Gastrocnemius medialis (tissue), 4 donors: ENCODE data around the gene RCAN2. TPM values are rescaled to one million over a fixed set of nuclear protein-coding genes. Genes with fewer than 3 reads are reported as not detected.

Source experiments
- ATAC-seq, 2 donors: fragments of 150-250 bp; one replicate each; pipeline ENCODE4 v1.9.1; 2016
- DNase-seq, 2 donors: peaks; one replicate each; pipeline ENCODE4 v3.0.0-alpha.2; 2019
- H3K27ac ChIP-seq, 4 donors: fragments of 200-600 bp; sonication (generic); 1 replicate in 1 of 4; 2 replicates in 3 of 4; pipeline ENCODE4 v1.5.1; 2016 to 2018; ENCODE audit warnings: mild to moderate bottlenecking in 2 of 4, moderate library complexity in 1 of 4
- H3K27me3 ChIP-seq, 3 donors: fragments of 200-600 bp; sonication (generic) in 2 of 3; 1 replicate in 1 of 3; 2 replicates in 2 of 3; pipeline versions ENCODE4 v1.5.1 to v1.6.0; 2016 to 2019; ENCODE audit warnings: mild to moderate bottlenecking in 1 of 3, moderate library complexity in 1 of 3
- H3K36me3 ChIP-seq, 2 donors: fragments of 200-600 bp; sonication (generic) in 1 of 2; one replicate each; pipeline ENCODE4 v1.5.1; 2017 to 2018
- H3K4me1 ChIP-seq, 2 donors: fragments of 200-600 bp; sonication (generic) in 1 of 2; one replicate each; pipeline ENCODE4 v1.5.1; 2016 to 2017; ENCODE audit warnings: mild to moderate bottlenecking in 2 of 2
- H3K4me3 ChIP-seq, 4 donors: fragments of 200-600 bp; sonication (generic) in 3 of 4; 1 replicate in 1 of 4; 2 replicates in 3 of 4; pipeline ENCODE4 v1.5.1; 2016 to 2019; ENCODE audit warnings: mild to moderate bottlenecking in 2 of 4
- H3K9me3 ChIP-seq, 3 donors: fragments of 200-600 bp; sonication (generic) in 2 of 3; 1 replicate in 1 of 3; 2 replicates in 2 of 3; pipeline ENCODE4 v1.5.1; 2016 to 2019
- POLR2A ChIP-seq, 2 donors: fragments of 450-650 bp; IDR thresholded peaks; one replicate each; pipeline ENCODE4 v1.6.1; 2017; ENCODE audit warnings: antibody characterized with exemption in 2 of 2, mild to moderate bottlenecking in 2 of 2, moderate library complexity in 2 of 2
- in situ Hi-C, 4 donors: fragments of 200-750 bp; cut with MboI; loops; one replicate each; pipeline versions ENCODE4 v1.15.0 to v1.8.0; 2017; ENCODE audit warnings: low sequenced_read_pairs in 4 of 4
- intact Hi-C: fragments of 100-400 bp; cut with DNase I; formaldehyde crosslinking; loops from one replicate; pipeline ENCODE4 v1.15.1; 2023; ENCODE audit warnings: low total_unique reads
- total RNA-seq, 4 donors: library from RNA; depleted of rRNA; stranded (reverse); fragments of >200 nt; gene quantifications; one replicate each; pipeline versions ENCODE4 v1.1.0 to v1.2.3, GENCODE V29; 2016
- TF ChIP-seq, protein P1 (sequence below), 5 experiments: fragments of 450-650 bp in 3 of 5; fragments of 200-600 bp in 2 of 5; sonication (generic) in 2 of 5; IDR thresholded peaks in 4 of 5; conservative IDR thresholded peaks in 1 of 5; 1 replicate in 4 of 5; 2 replicates in 1 of 5; pipeline ENCODE4 v1.5.1; 2016 to 2019; ENCODE audit warnings: antibody characterized with exemption in 5 of 5, mild to moderate bottlenecking in 3 of 5, moderate library complexity in 3 of 5

RCAN2 gene
- total RNA-seq, 4 donors from 2014 or later, result 26.2 to 88.8 (median 43.2) TPM

GRCh38 chr6:46380152-46380807 lies 111.0 kb downstream of the RCAN2 start:
- H3K4me1 ChIP-seq, result peaks cover 43 to 59% of the 10 kb centered on the region in 2 donors
- intact Hi-C loops, result no loop called here

GRCh38 chr6:46378882-46379416 lies 112.3 kb downstream of the RCAN2 start:
- H3K36me3 ChIP-seq, result no peaks in the 10 kb centered on the region
- H3K27me3 ChIP-seq, result no peaks in the 10 kb centered on the region
- intact Hi-C loops, result no loop called here
- no peak overlapping the region for H3K4me3 ChIP-seq
- no peak overlapping the region for H3K27ac ChIP-seq
- H3K4me1 ChIP-seq, result peaks cover 41 to 59% of the 10 kb centered on the region in 2 donors
- TF ChIP-seq, protein P1, sequence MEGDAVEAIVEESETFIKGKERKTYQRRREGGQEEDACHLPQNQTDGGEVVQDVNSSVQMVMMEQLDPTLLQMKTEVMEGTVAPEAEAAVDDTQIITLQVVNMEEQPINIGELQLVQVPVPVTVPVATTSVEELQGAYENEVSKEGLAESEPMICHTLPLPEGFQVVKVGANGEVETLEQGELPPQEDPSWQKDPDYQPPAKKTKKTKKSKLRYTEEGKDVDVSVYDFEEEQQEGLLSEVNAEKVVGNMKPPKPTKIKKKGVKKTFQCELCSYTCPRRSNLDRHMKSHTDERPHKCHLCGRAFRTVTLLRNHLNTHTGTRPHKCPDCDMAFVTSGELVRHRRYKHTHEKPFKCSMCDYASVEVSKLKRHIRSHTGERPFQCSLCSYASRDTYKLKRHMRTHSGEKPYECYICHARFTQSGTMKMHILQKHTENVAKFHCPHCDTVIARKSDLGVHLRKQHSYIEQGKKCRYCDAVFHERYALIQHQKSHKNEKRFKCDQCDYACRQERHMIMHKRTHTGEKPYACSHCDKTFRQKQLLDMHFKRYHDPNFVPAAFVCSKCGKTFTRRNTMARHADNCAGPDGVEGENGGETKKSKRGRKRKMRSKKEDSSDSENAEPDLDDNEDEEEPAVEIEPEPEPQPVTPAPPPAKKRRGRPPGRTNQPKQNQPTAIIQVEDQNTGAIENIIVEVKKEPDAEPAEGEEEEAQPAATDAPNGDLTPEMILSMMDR (IDR thresholded peaks at IDR 0.05 in 4 of 5, conservative IDR thresholded peaks at IDR 0.05 in 1 of 5), result no peak
- no peak for TF ChIP-seq POLR2A (IDR thresholded peaks at IDR 0.05)
- in situ Hi-C loops, result no loop called here
- ATAC-seq, result peak in 1 of 2 donors; percentile 49
- H3K9me3 ChIP-seq, result no peaks in the 10 kb centered on the region
- no peak for DNase-seq

More at GRCh38 chr6:46380152-46380807, 111.0 kb downstream of the RCAN2 start:
- Histone ChIP-seq H3K4me3 (no peak overlapping the region), H3K27me3 (no peaks in the 10 kb centered on the region), H3K36me3 (no peaks in the 10 kb centered on the region), H3K27ac (peak overlapping the region in 2 of 4 donors; percentile 19 to 51), H3K9me3 (no peaks in the 10 kb centered on the region)
- in situ Hi-C loops, result no loop called here
- TF ChIP-seq, protein P1 (IDR thresholded peaks at IDR 0.05 in 4 of 5, conservative IDR thresholded peaks at IDR 0.05 in 1 of 5), result no peak
- TF ChIP-seq POLR2A (IDR thresholded peaks at IDR 0.05), result no peak
- ATAC-seq (no peak), DNase-seq (no peak)

DNA sequence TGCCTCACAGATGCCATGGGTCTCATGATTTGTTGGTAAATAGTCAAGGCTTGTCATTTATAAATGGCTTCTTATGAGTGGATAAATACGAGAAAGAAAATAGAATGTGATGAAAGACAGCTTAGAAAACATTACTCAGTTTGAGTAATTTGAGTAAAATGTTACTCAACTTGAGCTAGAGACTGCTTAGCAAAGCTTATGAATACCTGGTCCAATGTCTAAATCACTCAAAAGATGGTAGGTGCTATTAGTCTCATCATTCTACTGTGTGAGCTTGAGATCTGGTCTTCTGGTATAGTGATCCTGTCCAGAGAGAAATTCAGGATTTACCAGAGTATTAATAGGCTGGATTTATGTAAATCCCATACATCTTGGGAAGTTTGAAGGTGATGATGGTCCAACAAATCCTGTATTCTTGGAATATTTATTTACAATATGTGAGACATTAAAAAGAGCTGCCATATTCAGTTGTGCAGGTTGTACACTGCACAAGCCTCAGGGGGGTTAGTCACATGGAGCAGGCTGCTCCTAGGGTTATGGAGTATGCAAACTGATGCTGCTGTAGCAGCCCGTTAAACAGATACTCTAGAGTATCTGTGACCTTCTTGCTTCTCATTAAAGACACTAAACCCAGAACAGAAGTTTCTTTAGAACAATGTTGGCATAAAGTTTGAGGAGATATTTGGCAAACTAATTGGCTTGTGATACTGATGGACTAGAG lies 112.9 kb downstream of the RCAN2 start:
- intact Hi-C loops (no loop called here), in situ Hi-C loops (no loop called here)

GRCh38 chr6:46377209-46377608 lies 114.0 kb downstream of the RCAN2 start:
- H3K27ac ChIP-seq, result no peak overlapping the region
- in situ Hi-C loops, result no loop called here
- H3K9me3 ChIP-seq, result no peaks in the 10 kb centered on the region
- peaks cover 36 to 50% of the 10 kb centered on the region in 2 donors for H3K4me1 ChIP-seq
- intact Hi-C loops, result no loop called here
- H3K27me3 ChIP-seq, result no peaks in the 10 kb centered on the region
- no peaks in the 10 kb centered on the region for H3K36me3 ChIP-seq
- H3K4me3 ChIP-seq, result no peak overlapping the region
- TF ChIP-seq, protein P1 (IDR thresholded peaks at IDR 0.05 in 4 of 5, conservative IDR thresholded peaks at IDR 0.05 in 1 of 5), result no peak
- TF ChIP-seq POLR2A (IDR thresholded peaks at IDR 0.05), result no peak
- ATAC-seq, result no peak
- no peak for DNase-seq

More for the DNA sequence above, 112.9 kb downstream of the RCAN2 start:
- H3K27ac ChIP-seq, result no peak overlapping the region
- peaks cover 37 to 59% of the 10 kb centered on the region in 2 donors for H3K4me1 ChIP-seq
- no peak overlapping the region for H3K4me3 ChIP-seq
- H3K9me3 ChIP-seq, result no peaks in the 10 kb centered on the region
- H3K27me3 ChIP-seq, result no peaks in the 10 kb centered on the region
- ATAC-seq (no peak), DNase-seq (no peak)
- H3K36me3 ChIP-seq, result no peaks in the 10 kb centered on the region
- TF ChIP-seq POLR2A (IDR thresholded peaks at IDR 0.05), result no peak
- TF ChIP-seq, protein P1 (IDR thresholded peaks at IDR 0.05 in 4 of 5, conservative IDR thresholded peaks at IDR 0.05 in 1 of 5), result no peak
